Measurements from ENCODE around the gene CCDC34. TPM values are rescaled to one million over a fixed set of nuclear protein-coding genes. Genes with fewer than 3 reads are reported as not detected.

CCDC34 gene
- total RNA-seq, 1 donor from 2014 or later: 4.3 TPM

DNA sequence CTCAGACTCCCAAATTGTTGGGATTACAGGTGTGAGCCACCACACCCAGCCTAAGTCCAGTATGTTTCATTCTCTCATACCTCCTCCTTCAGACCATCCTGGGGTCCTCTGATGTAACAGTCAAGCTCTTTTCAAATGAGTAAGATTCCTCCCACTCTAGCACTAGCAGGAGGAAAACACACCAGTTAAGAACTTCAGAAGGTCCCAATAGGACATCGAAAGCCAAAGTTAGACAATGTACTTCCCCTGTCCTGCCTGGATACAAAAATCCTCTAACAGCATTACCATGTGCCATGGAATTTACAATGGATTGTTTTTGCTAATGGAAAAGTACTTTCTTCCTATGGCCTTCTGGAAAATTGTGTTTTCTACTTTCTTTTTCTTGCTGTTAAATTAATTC lies 67.1 kb downstream of the CCDC34 start:
- Mint-ChIP-seq H3K4me1 (ENCODE audit: low read depth) (peaks cover 8% of the 10 kb centered on the region), H3K4me3 (ENCODE audit: unreplicated experiment) (no peak overlapping the region), H3K36me3 (ENCODE audit: low read depth) (no peaks in the 10 kb centered on the region), H3K9me3 (ENCODE audit: low read depth) (no peaks in the 10 kb centered on the region), H3K27me3 (ENCODE audit: low read depth) (no peaks in the 10 kb centered on the region), H3K27ac (ENCODE audit: unreplicated experiment) (no peak overlapping the region)
- TF ChIP-seq, protein P1, sequence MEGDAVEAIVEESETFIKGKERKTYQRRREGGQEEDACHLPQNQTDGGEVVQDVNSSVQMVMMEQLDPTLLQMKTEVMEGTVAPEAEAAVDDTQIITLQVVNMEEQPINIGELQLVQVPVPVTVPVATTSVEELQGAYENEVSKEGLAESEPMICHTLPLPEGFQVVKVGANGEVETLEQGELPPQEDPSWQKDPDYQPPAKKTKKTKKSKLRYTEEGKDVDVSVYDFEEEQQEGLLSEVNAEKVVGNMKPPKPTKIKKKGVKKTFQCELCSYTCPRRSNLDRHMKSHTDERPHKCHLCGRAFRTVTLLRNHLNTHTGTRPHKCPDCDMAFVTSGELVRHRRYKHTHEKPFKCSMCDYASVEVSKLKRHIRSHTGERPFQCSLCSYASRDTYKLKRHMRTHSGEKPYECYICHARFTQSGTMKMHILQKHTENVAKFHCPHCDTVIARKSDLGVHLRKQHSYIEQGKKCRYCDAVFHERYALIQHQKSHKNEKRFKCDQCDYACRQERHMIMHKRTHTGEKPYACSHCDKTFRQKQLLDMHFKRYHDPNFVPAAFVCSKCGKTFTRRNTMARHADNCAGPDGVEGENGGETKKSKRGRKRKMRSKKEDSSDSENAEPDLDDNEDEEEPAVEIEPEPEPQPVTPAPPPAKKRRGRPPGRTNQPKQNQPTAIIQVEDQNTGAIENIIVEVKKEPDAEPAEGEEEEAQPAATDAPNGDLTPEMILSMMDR (IDR thresholded peaks at IDR 0.05): no peak
- DNase-seq (ENCODE audit: low spot score): no peak

GRCh38 chr11:27294654-27295053 lies 68.4 kb downstream of the CCDC34 start:
- Mint-ChIP-seq H3K27ac (ENCODE audit: unreplicated experiment) (no peak overlapping the region), H3K9me3 (ENCODE audit: low read depth) (no peaks in the 10 kb centered on the region), H3K4me3 (ENCODE audit: unreplicated experiment) (no peak overlapping the region), H3K36me3 (ENCODE audit: low read depth) (no peaks in the 10 kb centered on the region), H3K27me3 (ENCODE audit: low read depth) (no peaks in the 10 kb centered on the region), H3K4me1 (ENCODE audit: low read depth) (peaks cover 21% of the 10 kb centered on the region)
- TF ChIP-seq, protein P1 (IDR thresholded peaks at IDR 0.05): no peak
- DNase-seq (ENCODE audit: low spot score): no peak

- H3K36me3 Mint-ChIP-seq (ENCODE audit: low read depth): no peaks in the 10 kb centered on the region
- TF ChIP-seq, protein P1 (IDR thresholded peaks at IDR 0.05): no peak
- H3K4me3 Mint-ChIP-seq (ENCODE audit: unreplicated experiment): no peak overlapping the region
- no peaks in the 10 kb centered on the region for H3K9me3 Mint-ChIP-seq (ENCODE audit: low read depth)
- H3K27me3 Mint-ChIP-seq (ENCODE audit: low read depth): no peaks in the 10 kb centered on the region
- no peak for DNase-seq (ENCODE audit: low spot score)
- H3K27ac Mint-ChIP-seq (ENCODE audit: unreplicated experiment): no peak overlapping the region
- peaks cover 22% of the 10 kb centered on the region for H3K4me1 Mint-ChIP-seq (ENCODE audit: low read depth)
Measured at GRCh38 chr11:27293515-27294417, 69.2 kb downstream of the CCDC34 start.

DNA sequence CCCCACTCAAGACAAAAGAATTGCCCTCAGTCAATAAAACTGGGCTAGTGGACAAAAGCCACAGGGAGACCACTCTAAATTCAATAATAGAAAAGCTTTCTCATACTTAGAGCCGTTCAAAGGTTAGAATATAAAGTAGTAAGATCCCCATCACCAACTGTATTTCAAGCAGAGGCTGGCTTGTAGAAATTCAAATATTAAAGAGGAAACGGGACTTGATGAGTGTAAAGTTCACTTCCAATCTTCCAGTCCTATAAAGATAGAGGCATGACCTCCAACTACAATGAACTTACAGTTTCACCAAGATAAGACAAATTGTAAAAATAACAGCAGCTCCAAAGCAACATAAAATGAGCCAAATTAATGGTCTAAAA lies 70.4 kb downstream of the CCDC34 start:
- Mint-ChIP-seq H3K4me1 (ENCODE audit: low read depth) (peaks cover 22% of the 10 kb centered on the region), H3K9me3 (ENCODE audit: low read depth) (no peaks in the 10 kb centered on the region)
- DNase-seq (ENCODE audit: low spot score): no peak

DNA sequence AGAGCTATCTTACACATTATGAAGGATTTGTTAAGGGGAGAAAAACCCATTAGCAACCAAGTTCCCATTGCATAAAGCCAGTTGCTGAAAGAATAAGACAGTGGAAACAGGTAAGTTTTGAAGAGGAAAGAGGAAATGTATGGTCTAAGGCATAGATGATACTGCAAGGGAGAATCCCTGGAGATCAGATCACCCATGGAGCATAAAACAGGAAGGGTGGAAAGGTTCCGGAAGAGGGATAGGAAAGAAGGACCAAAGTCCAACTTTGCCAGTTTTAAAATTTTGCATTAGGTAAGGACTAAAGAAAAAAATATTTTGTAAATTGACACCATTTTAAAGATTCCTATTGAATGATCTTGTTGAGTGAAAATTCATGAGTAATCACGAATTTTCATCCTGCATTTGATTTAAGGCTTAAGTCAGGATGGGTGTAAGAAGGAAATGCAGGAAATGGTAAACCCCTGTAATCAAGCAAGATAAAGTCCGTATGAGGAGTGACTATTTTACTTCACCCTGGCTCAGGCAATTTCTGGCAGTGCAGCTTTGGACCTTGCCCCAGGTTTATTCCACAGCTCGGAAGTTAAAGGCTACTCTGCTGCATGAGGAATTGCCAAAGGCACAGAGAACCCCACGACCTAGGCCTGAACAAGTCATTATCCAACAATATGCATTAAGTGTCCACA lies 70.9 kb downstream of the CCDC34 start:
- H3K4me3 Mint-ChIP-seq (ENCODE audit: unreplicated experiment): no peak overlapping the region
- H3K4me1 Mint-ChIP-seq (ENCODE audit: low read depth): peaks cover 22% of the 10 kb centered on the region
- TF ChIP-seq, protein P1 (IDR thresholded peaks at IDR 0.05): no peak
- no peaks in the 10 kb centered on the region for H3K36me3 Mint-ChIP-seq (ENCODE audit: low read depth)
- DNase-seq (ENCODE audit: low spot score): no peak
- no peaks in the 10 kb centered on the region for H3K9me3 Mint-ChIP-seq (ENCODE audit: low read depth)
- H3K27me3 Mint-ChIP-seq (ENCODE audit: low read depth): no peaks in the 10 kb centered on the region
- no peak overlapping the region for H3K27ac Mint-ChIP-seq (ENCODE audit: unreplicated experiment)

More for the DNA sequence above, 70.4 kb downstream of the CCDC34 start:
- Mint-ChIP-seq H3K4me3 (ENCODE audit: unreplicated experiment) (no peak overlapping the region), H3K36me3 (ENCODE audit: low read depth) (no peaks in the 10 kb centered on the region), H3K27ac (ENCODE audit: unreplicated experiment) (no peak overlapping the region), H3K27me3 (ENCODE audit: low read depth) (no peaks in the 10 kb centered on the region)
- TF ChIP-seq, protein P1 (IDR thresholded peaks at IDR 0.05): no peak
